Right atrium auricular region (tissue), 2 donors: Measurements from ENCODE around the gene CARS1. TPM values are rescaled to one million over a fixed set of nuclear protein-coding genes. Genes with fewer than 3 reads are reported as not detected.

Experiments
- DNase-seq: peaks from one replicate; pipeline ENCODE4 v3.0.0-alpha.2; 2019; ENCODE audit warnings: low spot score
- H3K27ac ChIP-seq, 2 donors: fragments of 200-600 bp; sonication (generic); 1 replicate in 1 of 2; 2 replicates in 1 of 2; pipeline ENCODE4 v1.5.1; 2016 to 2019
- H3K27me3 ChIP-seq, 2 donors: fragments of 200-600 bp; sonication (generic); one replicate each; pipeline versions ENCODE4 v1.5.1 to v1.6.0; 2017 to 2019
- H3K36me3 ChIP-seq: fragments of 200-600 bp; sonication (generic); one replicate; pipeline ENCODE4 v1.5.1; 2016
- H3K4me1 ChIP-seq, 2 donors: fragments of 200-600 bp; sonication (generic); one replicate each; pipeline versions ENCODE4 v1.5.1 to v1.6.0; 2017 to 2019
- H3K4me3 ChIP-seq, 2 donors: fragments of 200-600 bp; sonication (generic); 1 replicate in 1 of 2; 2 replicates in 1 of 2; pipeline ENCODE4 v1.5.1; 2017 to 2019; ENCODE audit warnings: mild to moderate bottlenecking in 1 of 2, moderate library complexity in 1 of 2
- H3K9me3 ChIP-seq, 2 donors: fragments of 200-600 bp; sonication (generic); one replicate each; pipeline ENCODE4 v1.5.1; 2019
- total RNA-seq, 2 donors: library from RNA; depleted of rRNA; stranded (reverse); fragments of >200 nt; gene quantifications; one replicate each; pipeline ENCODE4 v1.1.0, GENCODE V29; 2016
- TF ChIP-seq, protein P1 (sequence below), 2 donors: fragments of 200-600 bp; sonication (generic); IDR thresholded peaks; one replicate each; pipeline ENCODE4 v1.5.1; 2019; ENCODE audit warnings: antibody characterized with exemption in 2 of 2

Gene CARS1
- total RNA-seq, 2 donors from 2014 or later: 12.2 to 15.3 TPM

DNA sequence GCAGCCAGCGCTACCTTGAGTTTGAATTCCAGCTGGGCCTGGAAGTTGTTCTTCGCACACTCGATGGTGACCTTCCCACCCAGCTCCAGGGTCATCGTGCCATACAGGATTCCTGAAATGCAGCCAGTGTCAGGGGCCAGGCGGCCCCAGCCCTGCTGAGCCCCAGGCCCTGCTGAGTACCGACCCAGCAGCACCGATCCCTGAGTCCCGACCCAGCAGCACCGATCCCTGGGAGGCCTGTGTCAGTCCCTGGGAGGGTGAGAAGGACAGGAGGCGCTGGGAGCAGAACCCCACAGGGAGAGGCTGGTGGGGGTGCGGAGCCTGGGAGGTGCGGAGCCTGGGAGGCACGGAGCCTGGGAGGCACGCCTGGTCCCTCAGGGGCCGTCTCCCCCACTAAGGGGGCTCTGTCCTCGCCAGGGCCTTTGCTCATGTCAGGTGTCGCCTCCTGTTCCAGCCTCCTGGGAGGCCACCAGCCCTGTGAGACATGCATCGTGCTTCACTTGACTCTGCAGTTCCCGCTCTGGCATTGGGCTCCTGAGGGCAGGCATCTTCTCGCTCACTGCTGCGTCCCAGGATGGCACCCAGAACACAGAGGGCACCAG lies 37.1 kb upstream of the CARS1 start:
- DNase-seq: no peak
- TF ChIP-seq, protein P1, sequence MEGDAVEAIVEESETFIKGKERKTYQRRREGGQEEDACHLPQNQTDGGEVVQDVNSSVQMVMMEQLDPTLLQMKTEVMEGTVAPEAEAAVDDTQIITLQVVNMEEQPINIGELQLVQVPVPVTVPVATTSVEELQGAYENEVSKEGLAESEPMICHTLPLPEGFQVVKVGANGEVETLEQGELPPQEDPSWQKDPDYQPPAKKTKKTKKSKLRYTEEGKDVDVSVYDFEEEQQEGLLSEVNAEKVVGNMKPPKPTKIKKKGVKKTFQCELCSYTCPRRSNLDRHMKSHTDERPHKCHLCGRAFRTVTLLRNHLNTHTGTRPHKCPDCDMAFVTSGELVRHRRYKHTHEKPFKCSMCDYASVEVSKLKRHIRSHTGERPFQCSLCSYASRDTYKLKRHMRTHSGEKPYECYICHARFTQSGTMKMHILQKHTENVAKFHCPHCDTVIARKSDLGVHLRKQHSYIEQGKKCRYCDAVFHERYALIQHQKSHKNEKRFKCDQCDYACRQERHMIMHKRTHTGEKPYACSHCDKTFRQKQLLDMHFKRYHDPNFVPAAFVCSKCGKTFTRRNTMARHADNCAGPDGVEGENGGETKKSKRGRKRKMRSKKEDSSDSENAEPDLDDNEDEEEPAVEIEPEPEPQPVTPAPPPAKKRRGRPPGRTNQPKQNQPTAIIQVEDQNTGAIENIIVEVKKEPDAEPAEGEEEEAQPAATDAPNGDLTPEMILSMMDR (IDR thresholded peaks at IDR 0.05): no peak
- no peaks in the 10 kb centered on the region for H3K9me3 ChIP-seq

DNA sequence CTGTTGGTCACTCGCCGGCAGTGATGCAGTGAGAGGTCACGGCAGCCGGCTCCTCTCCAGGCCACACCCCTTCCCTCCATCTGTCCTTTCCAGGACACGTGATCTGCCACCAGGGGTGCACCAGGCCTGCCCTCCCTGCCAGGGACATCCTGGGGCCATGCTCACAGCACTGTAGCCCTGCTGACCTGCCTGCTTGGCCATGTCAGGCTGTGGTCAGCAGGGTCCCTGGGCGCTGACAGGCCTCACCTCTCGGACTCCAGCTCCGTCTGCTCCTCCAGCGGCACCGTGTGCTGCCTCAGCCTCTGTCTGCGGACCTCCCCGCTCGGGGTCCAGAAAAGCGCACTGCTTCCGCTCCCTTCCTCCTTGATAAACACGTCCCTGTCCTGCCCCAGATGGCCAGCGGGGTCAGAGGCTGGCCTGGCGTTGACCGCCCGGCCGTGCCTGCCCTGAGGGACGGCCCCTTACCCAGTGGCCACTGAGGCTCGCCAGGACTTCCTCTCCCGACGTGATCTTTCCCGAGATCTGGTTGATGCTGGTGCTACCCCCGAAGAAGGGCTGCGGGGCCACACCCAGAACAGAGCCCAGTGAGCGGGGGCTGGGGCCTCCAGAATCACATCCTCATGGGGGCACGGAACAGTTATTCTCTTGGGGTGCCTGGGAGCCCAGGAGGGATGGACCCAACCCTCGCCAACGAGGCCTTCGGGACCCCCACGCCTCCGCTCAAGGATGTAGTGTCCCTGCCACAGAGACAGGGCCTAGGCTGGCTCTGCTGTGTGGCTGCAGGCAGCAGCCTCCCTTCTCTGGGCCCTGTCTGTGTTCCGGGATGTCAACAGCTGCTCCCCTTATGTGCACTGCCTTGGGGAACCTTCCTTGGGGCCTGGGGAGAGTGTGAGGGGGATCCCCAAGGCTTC lies 36.3 kb upstream of the CARS1 start:
- Histone ChIP-seq H3K4me3 (no peak overlapping the region), H3K9me3 (no peaks in the 10 kb centered on the region), H3K27me3 (no peaks in the 10 kb centered on the region), H3K4me1 (peaks cover 0 to 18% of the 10 kb centered on the region in 2 donors), H3K36me3 (peaks cover 7% of the 10 kb centered on the region), H3K27ac (no peak overlapping the region)
- DNase-seq: no peak
- TF ChIP-seq, protein P1 (IDR thresholded peaks at IDR 0.05): no peak

More for the DNA sequence above, 37.1 kb upstream of the CARS1 start:
- H3K27me3 ChIP-seq: no peaks in the 10 kb centered on the region
- peaks cover 12% of the 10 kb centered on the region for H3K36me3 ChIP-seq
- no peak overlapping the region for H3K27ac ChIP-seq
- H3K4me3 ChIP-seq: no peak overlapping the region
- peaks cover 0 to 18% of the 10 kb centered on the region in 2 donors for H3K4me1 ChIP-seq

DNA sequence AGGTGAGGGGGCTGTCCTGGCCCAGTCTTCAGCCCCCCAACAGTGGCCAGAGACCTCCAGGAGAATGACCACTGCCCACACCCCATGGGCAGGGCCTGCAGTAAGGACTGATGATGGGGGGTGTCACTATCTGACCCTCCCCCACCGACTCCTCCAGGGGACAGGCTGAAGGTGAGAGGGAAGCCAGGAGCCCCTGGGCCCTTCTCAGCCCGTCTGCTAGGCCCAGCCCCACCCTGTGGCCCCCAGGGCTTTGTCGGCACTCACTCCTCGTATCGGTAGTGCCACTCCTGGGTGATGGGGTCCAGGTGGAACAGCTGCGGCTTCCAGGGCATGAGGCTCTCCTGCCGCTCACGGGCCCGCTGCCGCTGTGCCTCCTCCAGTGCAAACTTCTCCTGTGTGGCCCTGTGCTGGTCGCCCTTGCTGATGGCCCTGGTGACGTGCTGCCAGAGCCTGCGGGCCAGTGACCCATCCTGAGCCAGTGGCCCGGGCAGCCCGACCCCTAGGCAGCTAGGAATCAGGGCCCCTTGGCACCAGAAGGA lies 35.4 kb upstream of the CARS1 start:
- H3K4me1 ChIP-seq: peaks cover 0 to 18% of the 10 kb centered on the region in 2 donors
- TF ChIP-seq, protein P1 (IDR thresholded peaks at IDR 0.05): no peak
- H3K4me3 ChIP-seq: no peak overlapping the region
- H3K36me3 ChIP-seq: peaks cover 7% of the 10 kb centered on the region
- H3K9me3 ChIP-seq: no peaks in the 10 kb centered on the region
- no peaks in the 10 kb centered on the region for H3K27me3 ChIP-seq
- no peak for DNase-seq
- H3K27ac ChIP-seq: no peak overlapping the region

DNA sequence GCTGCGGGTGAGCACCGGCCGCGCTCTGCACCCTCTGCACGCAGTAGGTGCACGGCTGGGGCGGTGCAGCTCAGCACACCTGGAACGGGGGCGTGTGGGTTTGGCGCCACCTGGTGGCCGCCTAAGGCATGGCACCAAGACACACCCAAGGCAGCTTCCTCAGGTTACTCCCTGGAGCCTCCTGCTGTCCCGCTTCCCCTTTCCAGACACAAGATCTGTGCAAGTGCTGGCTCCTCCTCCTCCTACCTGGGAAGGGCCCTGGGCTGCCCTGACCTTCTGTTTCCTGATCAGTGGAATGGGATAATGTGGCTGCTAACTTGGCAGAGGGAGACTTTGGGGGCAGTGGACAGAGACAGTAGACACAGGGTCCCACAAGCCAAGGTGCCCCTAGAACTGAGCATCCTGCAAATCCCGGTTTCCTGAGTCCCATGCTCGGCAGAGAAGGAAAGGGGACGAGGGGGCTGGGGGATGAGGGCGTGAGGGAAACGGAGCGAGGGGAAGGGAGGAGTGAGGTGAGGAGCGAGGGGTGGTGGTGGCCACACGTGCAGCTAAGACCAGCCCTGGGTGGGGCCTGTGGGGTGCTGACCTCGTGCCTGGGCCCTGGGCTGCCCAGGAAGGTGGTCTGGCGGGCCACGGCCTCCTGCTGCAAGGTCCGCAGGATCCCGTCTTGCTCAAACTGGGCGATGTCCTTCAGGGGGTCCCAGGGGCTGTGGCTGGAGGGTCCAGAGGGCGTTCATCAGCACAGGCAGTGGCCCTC lies 34.8 kb upstream of the CARS1 start:
- Histone ChIP-seq H3K27me3 (no peaks in the 10 kb centered on the region), H3K4me3 (no peak overlapping the region), H3K4me1 (peaks cover 0 to 18% of the 10 kb centered on the region in 2 donors), H3K36me3 (peaks cover 7% of the 10 kb centered on the region), H3K9me3 (no peaks in the 10 kb centered on the region), H3K27ac (no peak overlapping the region)
- TF ChIP-seq, protein P1 (IDR thresholded peaks at IDR 0.05): peak; percentile 97 to 100
- DNase-seq: no peak

DNA sequence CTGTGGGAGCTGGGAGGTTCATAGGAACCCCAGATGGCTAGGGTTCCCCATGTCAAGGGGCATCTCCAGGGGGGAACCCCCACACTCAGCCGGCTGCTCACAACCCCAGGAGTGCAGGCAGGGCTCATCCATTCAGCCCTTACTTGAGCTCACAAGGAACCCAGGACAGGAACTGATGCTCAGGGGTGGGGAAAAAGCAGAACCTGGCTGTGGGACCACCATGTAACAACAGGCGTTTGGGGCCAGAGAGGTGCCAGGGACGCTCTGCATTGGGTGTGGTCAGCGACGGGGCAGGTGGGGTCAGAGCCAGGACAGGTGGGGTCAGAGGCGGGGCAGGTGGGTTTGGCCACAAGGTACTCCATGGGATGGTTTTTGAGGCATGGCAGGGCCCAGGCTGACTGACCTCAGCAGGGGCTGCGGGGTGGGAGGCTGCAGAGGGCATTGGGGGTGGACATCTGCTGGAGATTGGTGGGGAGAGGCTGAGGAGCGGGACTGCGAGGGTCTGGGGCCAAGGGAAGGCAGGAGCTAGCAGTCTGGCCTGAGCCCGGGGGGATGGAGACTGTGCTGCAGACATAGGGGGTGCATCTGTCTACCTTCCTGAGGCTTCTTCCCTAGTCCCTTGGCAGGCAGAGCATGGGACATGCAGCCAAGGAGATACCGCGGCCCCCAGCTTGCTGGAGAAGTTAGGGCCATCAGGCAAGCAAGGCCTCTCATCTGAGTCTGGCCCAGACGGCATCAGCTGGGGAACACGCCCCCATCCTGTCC lies 34.0 kb upstream of the CARS1 start:
- no peak overlapping the region for H3K27ac ChIP-seq

More for the DNA sequence above, 34.0 kb upstream of the CARS1 start:
- no peak overlapping the region for H3K4me3 ChIP-seq
- peaks cover 0 to 18% of the 10 kb centered on the region in 2 donors for H3K4me1 ChIP-seq
- no peaks in the 10 kb centered on the region for H3K9me3 ChIP-seq
- TF ChIP-seq, protein P1 (IDR thresholded peaks at IDR 0.05): no peak
- H3K36me3 ChIP-seq: peaks cover 7% of the 10 kb centered on the region
- no peaks in the 10 kb centered on the region for H3K27me3 ChIP-seq
- DNase-seq: no peak
